ENCODE data around the gene TMEM97.

TMEM97 gene

GRCh38 chr17:28365487-28365886 is 46.5 kb downstream of the TMEM97 start:
- no peak for DNase-seq (ENCODE audit: low spot score)

DNA sequence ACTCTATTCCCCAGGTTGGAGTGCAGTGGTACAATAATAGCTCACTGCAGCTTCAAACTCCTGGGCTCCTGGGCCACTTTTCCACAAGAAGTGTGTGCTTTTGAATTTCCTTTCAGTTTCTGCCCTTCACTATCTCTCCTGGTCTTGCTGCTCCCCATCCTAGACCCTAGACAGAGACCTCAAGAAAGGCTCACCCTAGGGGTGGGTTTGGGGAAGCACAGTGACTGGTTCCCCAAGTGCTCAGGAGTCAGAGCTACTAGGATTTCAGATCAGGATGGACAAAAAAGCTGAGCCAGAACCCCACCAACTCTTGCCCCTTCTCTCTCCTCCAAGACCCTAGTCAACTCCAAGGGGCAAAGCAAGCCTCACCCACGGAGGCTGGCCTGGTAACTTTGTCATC is 47.6 kb downstream of the TMEM97 start:
- DNase-seq (ENCODE audit: low spot score), result no peak

- DNase-seq (ENCODE audit: low spot score), result no peak
Observed at GRCh38 chr17:28367641-28368305, 48.8 kb downstream of the TMEM97 start.

DNA sequence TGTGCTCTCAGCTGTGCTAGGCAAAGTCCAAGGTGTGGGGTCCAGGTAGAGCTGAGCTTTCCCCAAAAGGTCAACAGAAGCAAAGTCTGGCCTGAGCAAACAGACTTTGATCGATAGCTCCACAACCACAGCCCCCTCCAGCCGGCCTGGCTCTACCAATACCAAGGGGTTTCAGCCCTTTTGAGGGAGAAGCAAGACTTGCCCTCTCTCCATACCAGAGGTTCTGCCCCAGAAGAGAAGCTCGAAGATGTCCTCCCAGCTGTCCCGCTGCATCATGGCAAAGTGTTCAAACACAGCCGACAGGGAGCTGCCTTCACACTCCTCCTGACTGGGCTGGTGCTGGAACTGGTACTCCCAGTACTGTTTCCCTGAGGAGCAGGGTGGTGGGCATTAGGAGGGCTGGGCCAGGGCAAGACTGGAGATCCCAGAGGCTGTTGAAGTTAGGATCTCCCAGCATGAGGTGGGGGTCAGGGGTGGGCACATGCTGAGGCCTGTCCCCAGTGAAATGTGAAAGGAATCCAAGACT is 49.4 kb downstream of the TMEM97 start:
- DNase-seq (ENCODE audit: low spot score), result no peak

- no peak for DNase-seq (ENCODE audit: low spot score)
Observed at GRCh38 chr17:28368915-28369683, 50.1 kb downstream of the TMEM97 start.

DNA sequence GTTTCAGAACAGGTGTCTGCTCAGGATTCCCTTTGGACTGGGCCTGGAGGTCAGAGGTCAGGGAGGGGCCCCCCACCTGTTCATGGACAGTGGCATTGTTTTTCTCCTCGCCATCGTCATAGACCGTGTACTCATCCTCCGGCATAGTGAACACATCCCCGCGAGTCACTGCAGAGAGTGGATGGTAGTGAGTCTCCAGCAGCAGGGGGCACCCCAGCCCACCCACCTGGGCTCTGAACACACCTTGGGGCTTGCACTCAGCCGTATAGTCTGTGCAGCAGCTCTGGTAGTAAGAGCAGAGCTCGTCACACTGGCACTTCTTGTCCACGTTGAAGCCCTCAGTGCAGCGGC is 50.7 kb downstream of the TMEM97 start:
- no peak for DNase-seq (ENCODE audit: low spot score)

DNA sequence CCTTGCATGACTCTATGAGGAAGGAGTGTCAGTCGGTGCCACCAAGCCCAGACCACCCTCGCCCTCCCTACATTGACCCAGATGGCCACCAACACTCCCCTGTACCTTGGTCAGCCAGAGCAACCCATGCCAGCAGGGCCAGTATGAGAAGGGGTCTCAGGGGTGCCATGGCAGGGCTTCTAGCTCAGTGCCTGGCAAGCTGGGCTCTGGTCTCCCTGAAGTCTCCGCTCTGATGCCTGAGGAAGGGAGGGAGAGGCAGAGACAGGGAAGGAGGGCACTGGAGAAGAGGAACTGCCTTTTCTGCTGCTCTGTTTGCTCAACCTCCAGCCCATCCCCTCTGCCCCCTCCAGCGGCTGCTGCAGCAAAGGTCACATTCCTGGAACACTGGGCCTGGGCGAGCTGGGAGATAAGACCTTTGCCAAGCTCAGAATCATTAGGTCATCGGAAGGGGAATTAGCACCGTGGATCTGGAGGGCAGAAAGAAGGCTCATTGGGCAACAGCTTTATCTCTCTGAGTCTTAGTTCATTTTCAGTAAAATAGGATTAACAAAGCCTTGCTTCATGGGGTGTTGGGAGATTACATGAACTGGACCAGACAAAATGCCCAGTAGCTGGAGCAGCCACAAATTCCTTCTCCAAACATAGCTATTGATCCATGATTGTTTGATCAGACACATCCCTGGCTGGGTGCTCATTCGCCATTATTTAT is 51.2 kb downstream of the TMEM97 start, which contains the start of gene VTN:
TSS of gene VTN (minus strand) at position 273 of the 709 bp plus-strand sequence. CDS start at position 169, 104 bp downstream.
- no peak for DNase-seq (ENCODE audit: low spot score)

GRCh38 chr17:28370744-28371103 is 51.7 kb downstream of the TMEM97 start:
- DNase-seq (ENCODE audit: low spot score), result no peak

- peak; percentile 91 for DNase-seq (ENCODE audit: low spot score)
Observed at GRCh38 chr17:28371245-28372202, 52.5 kb downstream of the TMEM97 start, which contains the start of gene SARM1. SARM1 (plus strand) TSS chr17:28371694; CDS start chr17:28372033, 339 bp downstream.

DNA sequence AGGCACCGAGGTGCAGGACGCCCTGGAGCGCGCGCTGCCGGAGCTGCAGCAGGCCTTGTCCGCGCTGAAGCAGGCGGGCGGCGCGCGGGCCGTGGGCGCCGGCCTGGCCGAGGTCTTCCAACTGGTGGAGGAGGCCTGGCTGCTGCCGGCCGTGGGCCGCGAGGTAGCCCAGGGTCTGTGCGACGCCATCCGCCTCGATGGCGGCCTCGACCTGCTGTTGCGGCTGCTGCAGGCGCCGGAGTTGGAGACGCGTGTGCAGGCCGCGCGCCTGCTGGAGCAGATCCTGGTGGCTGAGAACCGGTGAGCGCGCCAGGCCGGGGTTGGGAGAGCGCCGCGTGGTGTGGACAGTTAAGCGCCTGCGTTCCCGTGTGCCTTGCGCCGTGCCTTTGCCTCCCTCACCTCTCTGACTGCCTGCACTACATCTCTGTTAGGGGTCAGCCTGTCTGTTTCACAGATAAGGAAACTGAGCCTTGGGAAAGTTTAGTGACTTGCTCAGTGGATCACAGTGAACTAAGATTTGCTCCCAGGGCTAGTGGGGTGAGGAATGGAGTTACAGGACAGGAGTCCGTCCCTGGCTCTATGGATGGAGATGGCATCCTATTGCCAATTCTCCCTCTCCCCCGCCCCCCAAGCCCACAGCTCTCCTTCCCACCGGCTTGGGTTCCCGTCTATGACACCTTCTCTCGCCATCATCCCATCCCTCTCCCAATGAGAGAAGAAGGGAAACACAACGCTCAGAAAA is 53.4 kb downstream of the TMEM97 start:
- DNase-seq (ENCODE audit: low spot score), result no peak

DNA sequence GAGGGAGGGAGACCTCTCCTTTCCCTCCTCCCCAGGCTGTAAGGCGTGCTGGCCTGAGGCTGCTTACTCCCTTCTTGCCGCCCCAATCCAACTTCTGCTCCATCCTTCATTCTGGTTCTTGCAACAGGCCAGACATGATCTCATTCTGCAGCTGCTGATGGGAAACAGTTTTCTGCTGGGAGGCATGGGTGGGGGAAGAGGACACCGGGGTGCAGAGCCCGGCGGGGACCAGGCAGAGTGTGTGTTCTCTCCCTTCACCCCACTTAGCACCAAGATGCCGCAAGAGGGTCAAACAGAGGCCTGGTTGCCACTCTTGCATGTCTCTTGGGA is 53.9 kb downstream of the TMEM97 start:
- DNase-seq (ENCODE audit: low spot score), result no peak

Measured in CD4-positive, alpha-beta T cell treated with Interleukin-2 at 100 ng/mL for 4 hours (primary cell).